GM12874 (cell line): ENCODE data around the gene ALOXE3.
A peak's percentile ranks its signal among the peaks of the same experiment; 100 is the strongest.

ENCODE experiments used
- TF ChIP-seq, protein P1 (sequence below): IDR thresholded peaks from 2 replicates; pipeline ENCODE4 v1.5.1; 2011; ENCODE audit warnings: low read depth, mild to moderate bottlenecking, control low read depth, low read length, moderate library complexity; ENCODE audit not compliant: insufficient read depth

The ALOXE3 gene

DNA sequence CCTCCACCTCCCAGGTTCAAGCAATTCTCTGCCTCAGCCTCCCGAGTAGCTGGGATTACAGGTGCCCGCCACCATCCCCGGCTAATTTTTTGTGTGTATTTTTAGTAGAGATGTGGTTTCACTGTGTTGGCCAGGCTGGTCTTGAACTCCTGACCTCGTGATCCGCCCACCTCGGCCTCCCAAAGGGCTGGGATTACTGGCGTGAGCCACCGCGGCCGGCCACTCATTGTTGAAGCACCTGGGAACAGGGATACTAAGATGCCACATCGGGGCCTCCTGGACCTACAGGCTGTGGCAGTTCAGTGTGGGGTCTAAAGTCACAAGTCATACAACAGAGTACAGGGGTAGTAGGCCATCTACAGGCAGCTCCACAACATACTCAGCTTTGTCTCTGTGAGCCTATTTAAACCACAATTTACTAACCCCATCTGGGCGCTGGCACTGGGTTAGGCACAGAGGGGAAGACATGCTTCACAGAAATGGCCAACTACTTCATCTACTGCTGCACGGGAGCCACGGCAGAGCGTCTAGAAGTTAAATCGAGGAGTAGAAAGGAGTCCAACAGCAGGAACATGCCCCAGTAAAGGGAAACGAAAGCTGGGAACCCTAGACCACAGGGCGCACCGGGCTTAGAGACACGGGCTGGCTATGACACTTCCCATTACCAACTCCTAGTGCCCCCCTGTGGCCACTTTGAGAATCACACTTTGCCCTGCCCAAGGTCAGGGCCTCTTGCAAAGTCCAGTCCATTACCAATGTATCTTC, 40.1 kb upstream of the ALOXE3 start:
- TF ChIP-seq, protein P1, sequence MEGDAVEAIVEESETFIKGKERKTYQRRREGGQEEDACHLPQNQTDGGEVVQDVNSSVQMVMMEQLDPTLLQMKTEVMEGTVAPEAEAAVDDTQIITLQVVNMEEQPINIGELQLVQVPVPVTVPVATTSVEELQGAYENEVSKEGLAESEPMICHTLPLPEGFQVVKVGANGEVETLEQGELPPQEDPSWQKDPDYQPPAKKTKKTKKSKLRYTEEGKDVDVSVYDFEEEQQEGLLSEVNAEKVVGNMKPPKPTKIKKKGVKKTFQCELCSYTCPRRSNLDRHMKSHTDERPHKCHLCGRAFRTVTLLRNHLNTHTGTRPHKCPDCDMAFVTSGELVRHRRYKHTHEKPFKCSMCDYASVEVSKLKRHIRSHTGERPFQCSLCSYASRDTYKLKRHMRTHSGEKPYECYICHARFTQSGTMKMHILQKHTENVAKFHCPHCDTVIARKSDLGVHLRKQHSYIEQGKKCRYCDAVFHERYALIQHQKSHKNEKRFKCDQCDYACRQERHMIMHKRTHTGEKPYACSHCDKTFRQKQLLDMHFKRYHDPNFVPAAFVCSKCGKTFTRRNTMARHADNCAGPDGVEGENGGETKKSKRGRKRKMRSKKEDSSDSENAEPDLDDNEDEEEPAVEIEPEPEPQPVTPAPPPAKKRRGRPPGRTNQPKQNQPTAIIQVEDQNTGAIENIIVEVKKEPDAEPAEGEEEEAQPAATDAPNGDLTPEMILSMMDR: peak; percentile 87

GRCh38 chr17:8156246-8156992, 38.1 kb upstream of the ALOXE3 start:
- TF ChIP-seq, protein P1: peak; percentile 24; the same call in 1 of the 2 replicates

DNA sequence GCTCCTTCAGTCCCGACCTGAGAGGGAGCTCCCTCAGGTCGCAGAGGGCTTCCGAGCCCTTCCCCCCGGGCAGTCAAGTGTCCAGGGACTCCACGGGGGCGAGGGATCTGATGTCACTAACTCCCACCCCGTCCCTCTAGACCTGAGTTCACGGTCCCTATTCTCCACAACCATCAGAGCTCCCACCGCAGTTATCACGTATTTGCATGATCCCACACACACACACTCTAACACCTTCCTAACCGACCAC, 37.6 kb upstream of the ALOXE3 start:
- TF ChIP-seq, protein P1: no peak

DNA sequence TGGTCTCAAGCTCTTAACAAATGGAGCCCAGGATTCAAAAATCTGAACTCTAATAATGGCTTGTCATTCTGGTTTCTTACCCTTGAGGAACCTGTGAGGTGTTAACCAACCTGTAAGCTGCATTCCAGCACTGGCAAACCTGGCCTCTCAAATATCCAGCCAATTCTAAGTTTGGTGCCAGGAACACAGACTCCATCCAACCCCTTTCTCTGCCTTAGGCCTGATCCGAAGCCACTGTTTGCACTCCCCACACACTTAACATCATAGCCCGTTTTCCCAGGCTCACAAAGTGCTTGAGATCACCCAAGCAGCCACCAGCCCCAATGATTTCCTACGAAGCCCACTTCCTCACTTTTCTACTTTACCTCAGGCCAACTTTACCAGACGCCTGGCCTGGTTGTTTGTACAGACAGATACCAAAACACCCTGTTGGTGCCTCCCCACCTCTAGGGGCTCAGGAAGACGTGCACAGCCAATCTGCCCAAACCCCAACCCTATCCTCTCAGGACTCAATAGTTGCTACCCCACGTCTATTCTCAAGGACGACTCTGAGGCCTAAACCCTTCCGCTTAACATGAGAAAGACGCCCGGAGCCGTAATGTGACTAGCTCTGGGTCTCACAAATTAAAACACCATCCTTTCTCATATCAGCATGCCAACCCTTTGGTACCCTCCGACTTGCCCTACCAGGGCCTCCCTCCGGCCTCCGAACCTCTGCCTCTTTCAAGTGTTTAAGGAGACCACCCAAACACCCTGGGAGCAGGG, 37.1 kb upstream of the ALOXE3 start:
- TF ChIP-seq, protein P1: no peak

GRCh38 chr17:8154608-8155155, 36.4 kb upstream of the ALOXE3 start:
- TF ChIP-seq, protein P1: no peak

GRCh38 chr17:8153957-8154607, 35.8 kb upstream of the ALOXE3 start:
- TF ChIP-seq, protein P1: no peak

DNA sequence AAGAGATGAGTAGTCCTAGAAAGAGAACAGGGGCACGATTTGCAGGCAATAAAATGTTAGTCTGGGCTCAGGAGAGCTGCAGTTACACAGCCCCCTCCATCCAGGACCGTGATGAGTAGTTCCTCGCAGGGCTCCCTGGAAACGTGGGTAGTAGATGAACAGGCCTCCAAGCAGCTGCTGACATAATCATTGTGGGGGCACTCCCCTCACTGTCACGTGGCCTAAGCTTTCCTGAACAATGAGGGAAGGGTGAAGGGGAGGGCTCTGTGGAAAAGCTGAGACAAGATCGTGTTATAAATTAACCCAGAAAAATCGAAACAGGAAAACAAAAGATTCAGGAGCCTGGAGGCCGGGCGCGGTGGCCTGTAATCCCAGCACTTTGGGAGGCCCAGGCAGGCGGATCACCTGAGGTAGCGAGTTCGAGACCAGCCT, 35.2 kb upstream of the ALOXE3 start:
- TF ChIP-seq, protein P1: no peak
